Neuronal stem cell (in vitro differentiated cells): Measurements from ENCODE around the gene ZSWIM1.

ENCODE experiments used
- DNase-seq: peaks from one replicate; pipeline ENCODE4 v3.0.0-alpha.2; 2013; ENCODE audit warnings: low spot score
- H2AFZ ChIP-seq: one replicate; pipeline ENCODE4 v1.6.1; 2013; ENCODE audit warnings: mild to moderate bottlenecking, low read length, inconsistent platforms
- H2AK5ac ChIP-seq: 2 replicates; pipeline ENCODE4 v1.6.1; 2013; ENCODE audit warnings: low read depth, mild to moderate bottlenecking, inconsistent platforms, low read length, moderate library complexity, mixed read lengths
- H2BK120ac ChIP-seq: 2 replicates; pipeline ENCODE4 v1.6.1; 2013; ENCODE audit warnings: low read depth, mild to moderate bottlenecking, inconsistent platforms, low read length, moderate library complexity, mixed read lengths
- H2BK12ac ChIP-seq: one replicate; pipeline ENCODE4 v1.6.1; 2013; ENCODE audit warnings: low read length, inconsistent platforms
- H2BK15ac ChIP-seq: 2 replicates; pipeline ENCODE4 v1.6.1; 2013; ENCODE audit warnings: mild to moderate bottlenecking, low read length, inconsistent platforms, mixed read lengths
- H2BK5ac ChIP-seq: one replicate; pipeline ENCODE4 v1.6.1; 2013; ENCODE audit warnings: inconsistent platforms, mild to moderate bottlenecking, low read length, moderate library complexity
- H3K14ac ChIP-seq: one replicate; pipeline ENCODE4 v1.6.1; 2013; ENCODE audit warnings: low read length, inconsistent platforms
- H3K18ac ChIP-seq: 2 replicates; pipeline ENCODE4 v1.6.1; 2013; ENCODE audit warnings: low read length, inconsistent platforms
- H3K23ac ChIP-seq: 2 replicates; pipeline ENCODE4 v1.6.1; 2013; ENCODE audit warnings: low read depth, mild to moderate bottlenecking, mixed read lengths, low read length, inconsistent platforms; ENCODE audit not compliant: poor library complexity
- H3K27ac ChIP-seq: replicated peaks from 3 replicates; pipeline ENCODE4 v1.5.1; 2013; ENCODE audit warnings: low read length, inconsistent platforms
- H3K27me3 ChIP-seq, 3 experiments: 2 replicates each; pipeline ENCODE4 v1.6.1; 2013; ENCODE audit warnings: low read length in 3 of 3, mild to moderate bottlenecking in 2 of 3, inconsistent platforms in 1 of 3, low read depth in 1 of 3, mixed read lengths in 1 of 3, moderate library complexity in 1 of 3; ENCODE audit not compliant: control insufficient read depth in 3 of 3, insufficient read depth in 3 of 3
- H3K36me3 ChIP-seq, 2 donors: replicated peaks in 1 of 2; 2 replicates each; pipeline ENCODE4 v1.6.1; 2013; ENCODE audit warnings: low read length in 2 of 2; ENCODE audit not compliant: control insufficient read depth in 2 of 2, insufficient read depth in 2 of 2
- H3K4ac ChIP-seq: 2 replicates; pipeline ENCODE4 v1.6.1; 2013; ENCODE audit warnings: inconsistent platforms, mild to moderate bottlenecking, low read length, moderate library complexity
- H3K4me1 ChIP-seq, 2 donors: 1 replicate in 1 of 2; 2 replicates in 1 of 2; pipeline ENCODE4 v1.6.1; 2013; ENCODE audit warnings: low read length in 2 of 2, low read depth in 1 of 2; ENCODE audit not compliant: control insufficient read depth in 2 of 2, insufficient read depth in 1 of 2
- H3K4me2 ChIP-seq: one replicate; pipeline ENCODE4 v1.6.1; 2013; ENCODE audit warnings: mild to moderate bottlenecking, low read length, inconsistent platforms; ENCODE audit not compliant: insufficient read depth, poor library complexity, severe bottlenecking
- H3K4me3 ChIP-seq, 2 donors: 2 replicates each; pipeline ENCODE4 v1.5.1; 2013; ENCODE audit warnings: low read length in 2 of 2, mild to moderate bottlenecking in 2 of 2, inconsistent platforms in 1 of 2, moderate library complexity in 1 of 2
- H3K79me1 ChIP-seq: one replicate; pipeline ENCODE4 v1.6.1; 2013; ENCODE audit warnings: low read depth, mild to moderate bottlenecking, inconsistent platforms, low read length, moderate library complexity
- H3K9ac ChIP-seq: one replicate; pipeline ENCODE4 v1.6.1; 2013; ENCODE audit warnings: mild to moderate bottlenecking, low read depth, low read length, inconsistent platforms; ENCODE audit not compliant: poor library complexity
- H3K9me3 ChIP-seq, 2 donors: replicated peaks in 1 of 2; 2 replicates each; pipeline versions ENCODE3 to v1.6.1; 2013; ENCODE audit warnings: low read length in 2 of 2, mild to moderate bottlenecking in 2 of 2, inconsistent platforms in 1 of 2, low read depth in 1 of 2, mixed read lengths in 1 of 2, moderate library complexity in 1 of 2; ENCODE audit not compliant: control insufficient read depth in 2 of 2, insufficient read depth in 1 of 2
- H4K8ac ChIP-seq: one replicate; pipeline ENCODE4 v1.6.1; 2013; ENCODE audit warnings: low read depth, mild to moderate bottlenecking, inconsistent platforms, low read length, moderate library complexity
- H4K91ac ChIP-seq: one replicate; pipeline ENCODE4 v1.6.1; 2013; ENCODE audit warnings: low read length, low read depth, mild to moderate bottlenecking, inconsistent platforms; ENCODE audit not compliant: poor library complexity
- WGBS, 2 donors: extraction: QIAGEN DNeasy Blood & Tissue Kit; methylation state at CpG; one replicate each; pipeline ENCODE4 v1.1.7; 2013; ENCODE audit warnings: missing lambda C conversion rate in 2 of 2, mixed read lengths in 1 of 2; ENCODE audit not compliant: insufficient read length in 2 of 2, insufficient replicate concordance in 1 of 2; ENCODE audit errors: extremely low coverage in 2 of 2; 5-methylcytosine and 5-hydroxymethylcytosine counted together

Gene ZSWIM1

GRCh38 chr20:45888681-45889080 lies 7.7 kb downstream of the ZSWIM1 start:
- Histone ChIP-seq H3K4me1 (peaks cover 5 to 6% of the 10 kb centered on the region in 2 donors), H2BK12ac (no peak overlapping the region), H3K14ac (no peak overlapping the region), H2BK15ac (no peak overlapping the region), H2AFZ (no peak overlapping the region), H3K9me3 (peaks cover 0 to 1% of the 10 kb centered on the region in 2 donors), H3K36me3 (peaks cover 10 to 39% of the 10 kb centered on the region in 2 donors), H3K9ac (no peak overlapping the region), H2BK5ac (no peak overlapping the region), H3K4me3 (no peak overlapping the region), H4K8ac (no peak overlapping the region), H4K91ac (no peak overlapping the region), H2BK120ac (no peak overlapping the region), H3K4ac (no peak overlapping the region), H2AK5ac (no peak overlapping the region), H3K27ac (no peak overlapping the region), H3K4me2 (no peak overlapping the region), H3K27me3 (peaks cover 0 to 7% (median 0%) of the 10 kb centered on the region in 3 experiments), H3K18ac (no peak overlapping the region), H3K23ac (no peak overlapping the region), H3K79me1 (peaks cover 2% of the 10 kb centered on the region)
- WGBS, 2 donors, result no CpG with 5 or more reads among the region's 3 CpGs
- no peak for DNase-seq

- peak overlapping the region; percentile 66 to 88 for H3K4me3 ChIP-seq
- peak; percentile 67 for DNase-seq
- H3K27me3 ChIP-seq, result peaks cover 0 to 7% (median 0%) of the 10 kb centered on the region in 3 experiments
These were observed 9.3 kb downstream of the ZSWIM1 start for GRCh38 chr20:45890077-45890984.

GRCh38 chr20:45890985-45891983 lies 10.3 kb downstream of the ZSWIM1 start, which contains the start of the genes CTSA and NEURL2:
CTSA (plus strand) TSS chr20:45891335; CDS start chr20:45891569, 234 bp downstream.
NEURL2 (minus strand) TSS chr20:45891208; CDS start chr20:45890991, 217 bp downstream.
- H2BK5ac ChIP-seq, result peak within 1 kb of the TSS; percentile 39
- H3K9ac ChIP-seq, result peak within 1 kb of the TSS; percentile 91
- peak within 1 kb of the TSS; percentile 96 for H3K23ac ChIP-seq
- peak within 1 kb of the TSS; percentile 56 for H3K14ac ChIP-seq
- peak within 1 kb of the TSS; percentile 90 for H2AFZ ChIP-seq
- H3K4me1 ChIP-seq, result peaks cover 5 to 6% of the 10 kb centered on the region in 2 donors
- peak within 1 kb of the TSS; percentile 81 for H2AK5ac ChIP-seq
- peak within 1 kb of the TSS; percentile 46 for H2BK15ac ChIP-seq
- peak within 1 kb of the TSS; percentile 93 for H3K18ac ChIP-seq
- peak within 1 kb of the TSS; percentile 76 for H3K4ac ChIP-seq
- peak within 1 kb of the TSS; percentile 86 for H2BK12ac ChIP-seq
- peak; percentile 78 for DNase-seq
- H3K36me3 ChIP-seq, result peaks cover 5 to 36% of the 10 kb centered on the region in 2 donors
- peak within 1 kb of the TSS; percentile 68 for H4K8ac ChIP-seq
- no CpG with 5 or more reads among the region's 78 CpGs for WGBS, 2 donors
- H3K27me3 ChIP-seq, result peaks cover 0 to 7% (median 0%) of the 10 kb centered on the region in 3 experiments
- peak within 1 kb of the TSS; percentile 100 for H3K4me2 ChIP-seq
- H3K79me1 ChIP-seq, result peaks cover 2% of the 10 kb centered on the region
- H3K9me3 ChIP-seq, result no peaks in the 10 kb centered on the region
- H4K91ac ChIP-seq, result no peak within 1 kb of the TSS
- H3K27ac ChIP-seq, result no peak within 1 kb of the TSS
- H2BK120ac ChIP-seq, result peak within 1 kb of the TSS; percentile 81
- H3K4me3 ChIP-seq, result peak within 1 kb of the TSS; percentile 66 to 88

More at GRCh38 chr20:45890077-45890984, 9.3 kb downstream of the ZSWIM1 start:
- H3K4ac ChIP-seq, result peak overlapping the region; percentile 76
- peak overlapping the region; percentile 81 for H2AK5ac ChIP-seq
- H3K4me2 ChIP-seq, result peak overlapping the region; percentile 100
- H4K8ac ChIP-seq, result peak overlapping the region; percentile 43
- H2BK120ac ChIP-seq, result peak overlapping the region; percentile 81
- WGBS, 2 donors, result no CpG with 5 or more reads among the region's 79 CpGs
- H3K4me1 ChIP-seq, result peaks cover 5 to 6% of the 10 kb centered on the region in 2 donors
- peaks cover 5 to 43% of the 10 kb centered on the region in 2 donors for H3K36me3 ChIP-seq
- no peak overlapping the region for H3K27ac ChIP-seq
- H3K14ac ChIP-seq, result peak overlapping the region; percentile 56
- peaks cover 2% of the 10 kb centered on the region for H3K79me1 ChIP-seq
- no peak overlapping the region for H2BK12ac ChIP-seq
- peak overlapping the region; percentile 93 for H3K18ac ChIP-seq
- peak overlapping the region; percentile 39 for H2BK5ac ChIP-seq
- H4K91ac ChIP-seq, result no peak overlapping the region
- H3K23ac ChIP-seq, result peak overlapping the region; percentile 96
- no peak overlapping the region for H2BK15ac ChIP-seq
- H3K9ac ChIP-seq, result peak overlapping the region; percentile 84
- no peaks in the 10 kb centered on the region for H3K9me3 ChIP-seq
- H2AFZ ChIP-seq, result peak overlapping the region; percentile 90
